HG03025 (cell line): ENCODE data around the gene STRADA.

Experiments used
- ATAC-seq: cut with Tn5 transposase; IDR thresholded peaks from one replicate; pipeline ENCODE4 v1.9.1; 2021; ENCODE audit warnings: mild to moderate bottlenecking, moderate library complexity; ENCODE audit not compliant: unreplicated experiment, low FRiP score

The STRADA gene

GRCh38 chr17:63688396-63689020 lies 53.1 kb downstream of the STRADA start:
- ATAC-seq, result no peak

GRCh38 chr17:63686138-63686685 lies 55.4 kb downstream of the STRADA start:
- ATAC-seq, result no peak

- ATAC-seq, result no peak
Observed at GRCh38 chr17:63685578-63685977, 56.0 kb downstream of the STRADA start.

- no peak for ATAC-seq
Observed at GRCh38 chr17:63685041-63685440, 56.6 kb downstream of the STRADA start.

- ATAC-seq, result no peak
Observed at GRCh38 chr17:63682981-63683380, 58.6 kb downstream of the STRADA start.

- no peak for ATAC-seq
Observed at GRCh38 chr17:63682441-63682840, 59.2 kb downstream of the STRADA start.

- no peak for ATAC-seq
Observed at GRCh38 chr17:63681530-63681929, 60.1 kb downstream of the STRADA start.

- no peak for ATAC-seq
Observed at GRCh38 chr17:63680700-63681099, 60.9 kb downstream of the STRADA start.

GRCh38 chr17:63679214-63679613 lies 62.4 kb downstream of the STRADA start:
- no peak for ATAC-seq

- ATAC-seq, result no peak
Observed at GRCh38 chr17:63676584-63676983, 65.0 kb downstream of the STRADA start.

GRCh38 chr17:63675607-63676546 lies 65.7 kb downstream of the STRADA start:
- ATAC-seq, result no peak

- ATAC-seq, result no peak
Observed at GRCh38 chr17:63675231-63675606, 66.4 kb downstream of the STRADA start.

- ATAC-seq, result no peak
Observed at GRCh38 chr17:63672856-63673255, 68.7 kb downstream of the STRADA start.

GRCh38 chr17:63665527-63666214 lies 75.9 kb downstream of the STRADA start:
- peak; percentile 61 for ATAC-seq

GRCh38 chr17:63659850-63660249 lies 81.7 kb downstream of the STRADA start:
- ATAC-seq, result no peak

GRCh38 chr17:63658366-63658765 lies 83.2 kb downstream of the STRADA start:
- ATAC-seq, result no peak

- ATAC-seq, result no peak
Observed at GRCh38 chr17:63657786-63658185, 83.8 kb downstream of the STRADA start.

GRCh38 chr17:63653050-63653449 lies 88.5 kb downstream of the STRADA start:
- no peak for ATAC-seq
